HG03103 (cell line): ENCODE data around the gene ZNF770.
"Not testable (repeated sequence)": the region's sequence is repeated elsewhere in the genome, so short reads cannot be mapped to it uniquely, and the experiment has no call there.

Experiments used
- ATAC-seq: cut with Tn5 transposase; IDR thresholded peaks from one replicate; pipeline ENCODE4 v1.9.1; 2021; ENCODE audit warnings: low read depth; ENCODE audit not compliant: unreplicated experiment

ZNF770 gene

GRCh38 chr15:34984889-34985630 lies 3.0 kb downstream of the ZNF770 start:
- no peak for ATAC-seq

- ATAC-seq, result no peak
These were observed 11.3 kb downstream of the ZNF770 start for GRCh38 chr15:34976743-34977142.

GRCh38 chr15:34976073-34976472 lies 12.0 kb downstream of the ZNF770 start:
- no peak for ATAC-seq

GRCh38 chr15:34973512-34973911 lies 14.6 kb downstream of the ZNF770 start:
- ATAC-seq, result no peak

- peak; percentile 5 for ATAC-seq
These were observed 17.9 kb downstream of the ZNF770 start for GRCh38 chr15:34970098-34970643.

- peak; percentile 92 for ATAC-seq
These were observed 18.6 kb downstream of the ZNF770 start, which contains the start of gene AQR for GRCh38 chr15:34969340-34970097. AQR (minus strand) TSS chr15:34969742; CDS start chr15:34969613, 129 bp downstream.

- no peak for ATAC-seq
These were observed 23.8 kb downstream of the ZNF770 start for GRCh38 chr15:34964277-34964676.

DNA sequence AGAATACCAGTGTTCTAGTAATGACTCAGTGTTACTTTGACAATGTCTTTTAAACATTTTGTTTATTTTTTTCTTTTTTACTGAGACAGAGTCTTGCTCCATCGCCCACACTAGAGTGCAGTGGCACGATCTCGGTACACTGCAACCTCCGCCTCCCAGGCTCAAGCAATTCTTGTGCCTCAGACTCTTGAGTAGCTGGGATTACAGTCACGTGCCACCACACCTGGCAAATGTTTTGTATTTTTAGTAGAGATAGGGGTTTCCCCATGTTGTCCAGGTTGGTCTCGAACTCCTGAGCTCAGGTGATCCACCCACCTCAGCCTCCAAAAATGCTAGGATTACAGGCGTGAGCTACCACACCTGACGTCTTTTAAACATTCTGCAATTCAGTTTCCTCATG lies 34.2 kb downstream of the ZNF770 start:
- no peak for ATAC-seq

DNA sequence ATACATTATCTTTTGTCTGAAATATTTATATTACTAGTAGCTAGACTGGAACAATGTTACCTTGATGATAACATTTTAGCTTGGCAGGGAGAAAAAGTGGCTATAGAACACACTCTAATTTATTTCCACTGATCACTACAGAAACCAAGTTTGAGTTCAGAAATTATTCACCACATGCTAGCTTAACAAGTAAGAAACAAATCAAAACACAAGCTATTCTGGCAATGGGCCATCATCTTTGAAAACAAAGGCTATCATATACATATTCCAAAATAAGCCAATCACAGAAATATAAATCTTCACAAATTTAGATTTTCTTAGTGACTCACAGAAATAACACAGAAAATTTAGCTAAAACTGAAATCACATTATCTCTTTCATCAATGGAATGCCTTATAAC lies 35.6 kb downstream of the ZNF770 start:
- no peak for ATAC-seq

- ATAC-seq, result no peak
These were observed 36.1 kb downstream of the ZNF770 start for GRCh38 chr15:34951993-34952392.

- no peak for ATAC-seq
These were observed 43.2 kb downstream of the ZNF770 start for GRCh38 chr15:34944936-34945335.

DNA sequence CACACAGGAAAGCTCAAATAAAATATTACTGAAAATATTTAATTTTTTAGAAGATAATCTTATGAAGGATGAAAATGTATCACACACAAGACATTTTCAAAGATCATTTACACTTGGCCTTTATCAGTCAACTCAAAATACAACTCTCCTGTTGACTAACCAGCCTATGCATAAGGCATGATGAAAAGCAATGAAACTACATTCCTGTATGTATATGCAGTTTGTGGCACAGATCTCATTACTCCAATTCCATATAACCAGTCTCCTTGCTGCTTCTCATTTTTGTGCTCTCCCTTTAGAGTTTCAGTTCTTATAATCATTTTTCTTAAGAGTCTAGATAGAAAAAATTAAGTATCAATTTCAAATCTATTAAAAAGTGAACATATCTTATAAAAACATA lies 44.4 kb downstream of the ZNF770 start:
- no peak for ATAC-seq

- not testable (repeated sequence) for ATAC-seq
These were observed 44.8 kb downstream of the ZNF770 start for GRCh38 chr15:34943264-34943663.

DNA sequence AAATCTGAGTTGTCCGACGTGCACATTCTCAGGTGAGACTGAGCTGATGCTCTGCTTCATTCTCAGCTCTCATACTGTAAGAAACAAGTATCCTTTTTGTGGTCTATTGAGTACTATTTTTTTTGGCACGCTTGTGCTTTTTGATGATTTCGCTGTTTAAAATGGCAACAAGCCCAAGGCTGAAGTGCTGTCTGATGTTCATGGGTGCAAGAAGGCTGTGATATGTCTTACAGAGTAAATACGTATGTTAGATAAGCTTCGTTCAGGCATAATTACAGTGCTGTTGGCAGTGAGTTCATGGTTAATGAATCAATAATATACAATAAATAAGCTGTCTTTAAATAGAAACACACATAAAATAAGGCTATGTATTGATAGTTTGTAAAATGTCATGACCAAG lies 45.7 kb downstream of the ZNF770 start:
- no peak for ATAC-seq

- no peak for ATAC-seq
These were observed 46.3 kb downstream of the ZNF770 start for GRCh38 chr15:34941831-34942230.

GRCh38 chr15:34941185-34941698 lies 46.8 kb downstream of the ZNF770 start:
- no peak for ATAC-seq

DNA sequence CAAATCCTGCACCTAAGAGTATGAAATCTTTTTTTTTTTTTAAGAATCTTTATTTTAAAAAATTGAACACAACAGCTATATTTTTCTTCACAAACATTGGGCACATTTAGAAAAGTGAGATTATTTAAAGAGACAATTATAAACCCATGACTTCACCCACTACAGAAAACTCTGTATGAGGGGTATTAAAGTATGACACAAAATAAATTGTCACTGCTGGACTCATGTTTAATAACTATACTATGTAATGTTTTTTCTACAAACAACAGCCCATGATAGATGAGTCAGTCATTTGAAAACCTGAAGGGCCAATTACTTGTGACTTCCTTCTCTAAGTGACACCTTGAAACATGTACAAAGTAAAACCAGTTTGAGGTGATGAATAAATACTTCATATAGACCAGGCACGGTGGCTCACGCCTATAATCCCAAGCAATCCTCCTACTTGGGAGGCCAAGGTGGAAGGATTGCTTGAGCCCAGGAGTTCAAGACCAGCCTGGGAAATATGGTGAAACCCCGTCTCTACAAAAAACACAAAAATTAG lies 54.6 kb downstream of the ZNF770 start:
- no peak for ATAC-seq

GRCh38 chr15:34928349-34928748 lies 59.7 kb downstream of the ZNF770 start:
- not testable (repeated sequence) for ATAC-seq
